GM18508 (cell line): ENCODE results near the gene STS.
"Not testable (repeated sequence)": the region's sequence is repeated elsewhere in the genome, so short reads cannot be mapped to it uniquely, and the experiment has no call there.

ENCODE experiments used
- ATAC-seq: cut with Tn5 transposase; IDR thresholded peaks from one replicate; pipeline ENCODE4 v1.9.1; 2021; ENCODE audit warnings: moderate number of reproducible peaks; ENCODE audit not compliant: insufficient read depth, unreplicated experiment

STS gene

DNA sequence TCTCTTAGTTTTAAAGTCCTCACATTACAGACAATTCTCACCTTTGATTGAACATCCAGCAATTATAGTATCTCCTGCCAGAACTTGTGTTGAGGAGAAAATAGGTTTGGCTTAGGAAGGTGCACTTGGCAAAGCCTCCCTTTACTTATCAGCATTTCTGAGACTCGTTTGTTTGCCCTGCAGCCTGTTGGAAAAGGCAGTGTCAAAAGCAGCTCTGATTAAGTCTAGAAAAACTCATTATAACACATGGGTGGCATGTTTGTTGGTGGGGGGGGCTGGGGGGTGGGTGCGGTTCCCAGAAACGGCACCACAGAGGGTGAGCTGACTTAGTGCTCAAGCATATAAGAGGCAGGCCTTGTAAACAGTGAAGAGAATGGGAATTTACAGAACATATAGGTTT, 22.1 kb downstream of the STS start:
- ATAC-seq: no peak

DNA sequence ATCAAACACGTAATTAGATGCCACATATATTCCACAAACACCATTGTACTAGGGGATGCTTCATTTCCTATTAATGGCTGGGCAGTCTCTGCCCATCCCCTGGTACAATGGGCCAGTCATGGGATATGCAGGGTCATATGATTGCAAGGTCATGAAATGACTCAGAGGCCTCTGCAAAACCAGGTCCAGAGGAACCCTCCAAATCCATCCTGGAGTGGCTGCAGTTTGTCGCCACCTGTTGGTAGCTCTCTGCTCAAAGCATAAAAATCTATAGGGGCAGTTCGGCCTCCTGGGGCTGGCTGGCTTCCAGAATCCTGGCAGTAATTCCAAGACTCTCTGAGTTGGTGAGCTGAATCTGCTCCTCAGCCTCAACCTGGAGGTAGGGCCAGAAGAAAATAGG, 23.4 kb downstream of the STS start:
- ATAC-seq: no peak

DNA sequence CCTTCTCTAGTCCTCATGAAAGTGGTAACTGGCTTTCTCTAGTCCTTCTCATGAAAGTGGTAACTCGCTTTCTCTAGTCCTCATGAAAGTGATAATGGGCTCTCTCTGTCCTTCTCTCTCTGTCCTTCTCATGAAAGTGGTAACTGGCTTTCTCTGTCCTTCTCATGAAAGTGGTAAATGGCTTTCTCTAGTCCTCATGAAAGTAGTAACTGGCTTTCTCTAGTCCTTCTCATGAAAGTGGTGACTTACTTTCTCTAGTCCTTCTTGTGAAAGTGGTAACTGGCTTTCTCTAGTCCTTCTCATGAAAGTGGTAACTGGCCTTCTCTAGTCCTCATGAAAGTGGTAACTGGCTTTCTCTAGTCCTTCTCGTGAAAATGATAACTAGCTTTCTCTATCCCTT, 31.3 kb downstream of the STS start:
- ATAC-seq: not testable (repeated sequence)

DNA sequence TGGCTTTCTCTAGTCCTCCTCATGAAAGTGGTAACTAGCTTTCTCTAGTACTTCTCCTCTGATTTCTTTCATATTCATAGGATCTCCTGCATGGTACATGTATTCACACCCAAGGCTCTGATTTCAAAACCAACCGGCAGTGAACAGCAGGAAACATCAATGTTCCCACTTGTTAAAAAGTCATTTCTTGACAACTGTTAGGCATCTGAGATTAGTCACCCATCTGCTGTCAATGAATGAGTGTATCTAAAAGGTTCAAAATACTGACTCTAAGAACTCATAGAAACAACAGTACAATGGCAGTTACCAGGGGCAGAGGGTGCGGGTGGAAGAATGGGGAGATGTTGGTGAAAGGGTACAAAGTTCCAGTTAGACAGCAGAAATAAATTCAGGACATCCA, 31.9 kb downstream of the STS start:
- ATAC-seq: no peak

DNA sequence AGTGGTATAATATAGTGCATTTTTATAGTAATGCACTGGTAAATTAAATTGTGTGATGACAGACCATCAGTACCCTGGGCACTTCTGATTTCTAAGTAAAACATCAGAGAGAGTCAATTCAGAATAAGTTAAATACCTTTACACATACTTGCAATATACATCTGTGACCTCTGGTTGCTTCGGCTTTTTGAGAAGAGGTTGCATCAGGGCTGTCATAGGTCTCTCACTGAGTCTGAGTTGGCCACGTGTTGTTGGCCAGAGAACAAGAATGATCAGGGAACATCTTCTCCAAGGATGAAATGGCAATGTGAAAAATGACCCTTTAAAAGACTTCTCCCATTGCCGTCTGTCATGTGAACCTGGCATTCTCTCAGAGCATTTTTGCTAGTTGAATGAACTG, 37.3 kb downstream of the STS start:
- ATAC-seq: no peak

DNA sequence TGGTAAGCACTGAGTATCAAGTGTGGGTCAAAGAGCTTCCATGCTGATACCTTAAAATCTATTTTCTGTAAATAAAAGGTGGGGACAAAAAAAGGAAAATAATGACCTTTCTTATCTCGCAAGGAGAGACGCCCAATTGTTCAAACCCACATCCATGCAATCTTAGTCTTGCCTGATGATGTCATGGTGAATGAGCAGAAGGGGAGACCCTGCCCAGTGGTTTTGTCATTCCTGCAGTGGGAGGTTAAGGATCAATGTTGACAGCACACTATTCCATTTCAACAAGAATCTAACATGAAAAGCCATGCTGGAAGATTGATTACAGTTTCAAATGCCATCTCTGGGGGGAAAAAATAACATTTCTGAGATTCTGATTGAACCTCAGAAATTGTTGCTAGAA, 41.2 kb downstream of the STS start:
- ATAC-seq: no peak

DNA sequence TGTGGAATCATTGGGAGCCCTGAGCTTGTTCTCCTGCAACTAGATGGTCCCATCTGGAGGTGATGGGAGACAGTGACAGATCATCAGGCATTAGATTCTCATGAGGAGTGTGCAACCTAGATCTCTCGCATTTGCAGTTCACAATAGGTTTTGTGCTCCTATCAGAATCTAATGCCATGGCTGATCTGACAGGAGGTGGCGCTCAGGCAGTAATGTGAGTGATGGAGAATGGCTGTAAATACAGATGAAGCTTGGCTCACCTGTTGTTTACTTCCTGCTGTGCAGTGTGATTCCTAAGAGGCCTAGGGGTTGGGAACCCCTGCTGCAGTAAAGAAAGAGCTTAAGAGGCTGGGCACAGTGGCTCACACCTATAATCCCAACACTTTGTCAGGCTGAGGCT, 42.6 kb downstream of the STS start:
- no peak for ATAC-seq

DNA sequence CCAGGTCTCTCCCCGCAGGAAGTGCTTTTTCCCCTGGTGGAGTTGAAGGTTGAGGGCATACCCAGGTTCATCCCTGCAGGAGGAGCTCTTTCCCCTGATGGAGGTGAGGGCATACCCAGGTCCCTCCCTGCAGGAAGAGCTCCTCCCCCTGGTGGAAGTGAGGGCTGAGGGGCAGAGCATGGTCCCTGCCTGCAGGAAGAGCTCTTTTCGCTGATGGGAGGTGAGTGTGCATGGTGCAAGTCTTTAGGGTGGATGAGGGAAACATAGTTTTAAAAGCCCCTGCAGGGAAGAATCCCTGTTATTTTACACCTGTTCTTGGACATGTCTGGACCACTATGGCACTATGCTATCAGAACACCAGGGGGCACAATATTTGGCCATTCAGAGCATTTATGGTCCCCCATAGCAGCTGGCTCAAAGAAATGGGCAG, 44.2 kb downstream of the STS start:
- no peak for ATAC-seq

DNA sequence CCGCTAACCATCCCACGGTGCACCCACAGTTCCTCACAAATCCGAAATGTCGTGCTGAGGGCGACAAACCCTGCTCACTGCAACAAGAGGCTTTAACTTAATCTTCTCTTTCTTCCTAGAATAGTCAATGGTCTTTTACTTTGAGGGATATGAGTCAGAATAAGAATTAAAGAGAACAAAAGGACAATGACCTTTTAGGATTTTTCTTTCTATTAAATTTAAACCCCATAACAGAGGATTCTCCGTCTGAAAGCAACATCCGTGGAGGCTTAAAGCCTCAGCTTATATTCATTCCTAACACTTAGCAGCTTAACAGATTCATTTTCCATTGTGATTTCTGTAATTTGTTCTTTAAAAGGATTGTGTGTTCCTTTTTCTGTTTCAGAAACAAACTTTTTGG, 45.4 kb downstream of the STS start:
- ATAC-seq: no peak

DNA sequence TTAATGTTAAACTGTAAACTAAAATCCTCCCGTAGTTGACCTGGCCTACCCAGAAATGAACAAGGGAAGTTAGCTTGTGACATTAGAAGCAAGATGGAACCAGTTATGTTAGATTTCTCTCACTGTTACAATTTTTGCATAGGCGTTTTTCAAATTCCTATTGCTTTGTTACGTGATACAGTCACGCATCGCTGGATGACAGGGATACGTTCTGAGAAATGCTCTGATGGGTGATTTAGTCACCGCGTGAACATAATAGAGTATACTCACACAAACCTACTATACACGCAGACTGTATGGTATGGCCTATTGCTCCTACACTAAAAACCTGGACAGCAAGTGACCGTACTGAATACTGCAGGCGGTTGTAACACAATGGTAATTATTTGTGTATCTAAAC, 47.1 kb downstream of the STS start:
- ATAC-seq: no peak
